Panc1 (cell line): ENCODE data around the gene RABL6. TPM values are rescaled to one million over a fixed set of nuclear protein-coding genes. Genes with fewer than 3 reads are reported as not detected.

Experiments used
- ATAC-seq: fragments of 200-7000 bp; cut with Tn5 transposase; 2 replicates; pipeline ENCODE4 v1.9.1; 2020; ENCODE audit warnings: mild to moderate bottlenecking, moderate library complexity
- BruUV-seq: library from RNA; stranded (reverse); fragments of 400-500 nt; replicated peaks from 2 replicates; lab custom pipeline; 2021; lab: Mats Ljungman, UMichigan
- CTCF ChIA-PET: fragments of 300-600 bp; sonication (Branson Sonifier 250); formaldehyde crosslinking; loops from one replicate; lab custom pipeline; 2022; ENCODE audit warnings: antibody characterized with exemption; lab: Charles Lee
- POLR2A ChIA-PET: fragments of 300-600 bp; sonication (Branson Sonifier 250); formaldehyde crosslinking; loops from one replicate; lab custom pipeline; 2022; ENCODE audit warnings: antibody characterized with exemption; lab: Charles Lee
- DNase-seq: peaks from one replicate; pipeline ENCODE4 v3.0.0-alpha.2; 2010; ENCODE audit warnings: low read depth, low spot score
- H3K27ac ChIP-seq: 2 replicates; pipeline ENCODE4 v1.5.1; 2011; ENCODE audit warnings: mild to moderate bottlenecking, low read length, inconsistent platforms
- H3K27me3 ChIP-seq: fragments of 200-500 bp; sonication (Bioruptor generic); 2 replicates; pipeline ENCODE4 v1.6.0; 2014; ENCODE audit warnings: low read length, inconsistent platforms; ENCODE audit not compliant: control insufficient read depth, insufficient read depth
- H3K36me3 ChIP-seq: fragments of 200-500 bp; sonication (Bioruptor generic); 2 replicates; pipeline ENCODE4 v1.5.1; 2014; ENCODE audit warnings: inconsistent platforms, mild to moderate bottlenecking, low read length, moderate library complexity; ENCODE audit not compliant: control insufficient read depth, insufficient read depth
- H3K4me1 ChIP-seq: 2 replicates; pipeline ENCODE4 v1.5.1; 2011; ENCODE audit warnings: inconsistent platforms, mild to moderate bottlenecking, low read length, moderate library complexity; ENCODE audit not compliant: control insufficient read depth, insufficient read depth
- H3K4me3 ChIP-seq, 2 experiments: 2 replicates each; pipeline ENCODE4 v1.5.1; 2011 to 2012; ENCODE audit warnings: low read depth in 2 of 2, low read length in 2 of 2, mild to moderate bottlenecking in 2 of 2, inconsistent platforms in 1 of 2, moderate library complexity in 1 of 2
- H3K9me3 ChIP-seq: fragments of 200-500 bp; sonication (Bioruptor generic); 2 replicates; pipeline ENCODE4 v1.5.1; 2014; ENCODE audit warnings: low read depth, mild to moderate bottlenecking, inconsistent platforms, low read length, moderate library complexity; ENCODE audit not compliant: control insufficient read depth, insufficient read depth
- POLR2AphosphoS5 ChIP-seq: IDR thresholded peaks from 2 replicates; pipeline ENCODE4 v1.6.1; 2012; ENCODE audit warnings: mild to moderate bottlenecking, low read depth, low read length, moderate library complexity
- SIN3A ChIP-seq: IDR thresholded peaks from 2 replicates; pipeline ENCODE4 v1.6.1; 2012; ENCODE audit warnings: low read depth, mild to moderate bottlenecking, low read length, moderate library complexity, borderline replicate concordance; ENCODE audit not compliant: insufficient read depth
- TCF7L2 ChIP-seq: IDR thresholded peaks from 2 replicates; pipeline ENCODE4 v1.6.1; 2011; ENCODE audit warnings: mild to moderate bottlenecking, low read depth, low read length, inconsistent platforms
- in situ Hi-C: cut with HindIII; loops from 2 replicates; pipeline ENCODE4 v1.10.0; 2016; ENCODE audit warnings: low sequenced_read_pairs, low pct_unique_long_range_greater_than_20kb
- intact Hi-C: fragments of 100-400 bp; cut with micrococcal nuclease; formaldehyde crosslinking; loops from one replicate; pipeline ENCODE4 v1.10.0; 2022; ENCODE audit not compliant: unreplicated experiment
- total RNA-seq: library from RNA; stranded (reverse); gene quantifications from one replicate; pipeline ENCODE4 v1.2.1, GENCODE V29; 2021; ENCODE audit not compliant: unreplicated experiment
- TF ChIP-seq, protein P1 (sequence below): fragments of 450-650 bp; IDR thresholded peaks from 2 replicates; pipeline ENCODE4 v1.5.1; 2017; ENCODE audit warnings: mild to moderate bottlenecking
- TF ChIP-seq, protein P2 (sequence below), 2 experiments: IDR thresholded peaks; 2 replicates each; pipeline ENCODE4 v1.6.1; 2011 to 2012; ENCODE audit warnings: low read depth in 2 of 2, control low read depth in 1 of 2, low read length in 1 of 2, mild to moderate bottlenecking in 1 of 2, moderate library complexity in 1 of 2; ENCODE audit not compliant: insufficient read depth in 1 of 2

Gene RABL6
- total RNA-seq, 1 experiment from 2014 or later: 106 TPM

GRCh38 chr9:136762221-136762691 lies 45.5 kb upstream of the RABL6 start:
- Histone ChIP-seq H3K36me3 (no peaks in the 10 kb centered on the region), H3K27me3 (no peaks in the 10 kb centered on the region), H3K4me3 (no peak overlapping the region), H3K4me1 (peaks cover 3% of the 10 kb centered on the region; the same call in 1 of the 2 replicates), H3K9me3 (no peaks in the 10 kb centered on the region), H3K27ac (no peak overlapping the region)
- BruUV-seq: no TSS peak
- intact Hi-C loops (no loop called here), in situ Hi-C loops (no loop called here)
- DNase-seq: no peak
- ATAC-seq: no peak
- ChIA-PET CTCF (interaction anchor here (0.6 to 0.8 kb wide), 2 partner anchors 277 to 455 kb away, joined by 3 to 5 read pairs; no protein-coding TSS in a partner anchor), POLR2A (no interaction called here)
- TF ChIP-seq TCF7L2 (no peak), POLR2AphosphoS5 (no peak), SIN3A (no peak)
- TF ChIP-seq, protein P1, sequence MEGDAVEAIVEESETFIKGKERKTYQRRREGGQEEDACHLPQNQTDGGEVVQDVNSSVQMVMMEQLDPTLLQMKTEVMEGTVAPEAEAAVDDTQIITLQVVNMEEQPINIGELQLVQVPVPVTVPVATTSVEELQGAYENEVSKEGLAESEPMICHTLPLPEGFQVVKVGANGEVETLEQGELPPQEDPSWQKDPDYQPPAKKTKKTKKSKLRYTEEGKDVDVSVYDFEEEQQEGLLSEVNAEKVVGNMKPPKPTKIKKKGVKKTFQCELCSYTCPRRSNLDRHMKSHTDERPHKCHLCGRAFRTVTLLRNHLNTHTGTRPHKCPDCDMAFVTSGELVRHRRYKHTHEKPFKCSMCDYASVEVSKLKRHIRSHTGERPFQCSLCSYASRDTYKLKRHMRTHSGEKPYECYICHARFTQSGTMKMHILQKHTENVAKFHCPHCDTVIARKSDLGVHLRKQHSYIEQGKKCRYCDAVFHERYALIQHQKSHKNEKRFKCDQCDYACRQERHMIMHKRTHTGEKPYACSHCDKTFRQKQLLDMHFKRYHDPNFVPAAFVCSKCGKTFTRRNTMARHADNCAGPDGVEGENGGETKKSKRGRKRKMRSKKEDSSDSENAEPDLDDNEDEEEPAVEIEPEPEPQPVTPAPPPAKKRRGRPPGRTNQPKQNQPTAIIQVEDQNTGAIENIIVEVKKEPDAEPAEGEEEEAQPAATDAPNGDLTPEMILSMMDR: no peak
- TF ChIP-seq, protein P2, sequence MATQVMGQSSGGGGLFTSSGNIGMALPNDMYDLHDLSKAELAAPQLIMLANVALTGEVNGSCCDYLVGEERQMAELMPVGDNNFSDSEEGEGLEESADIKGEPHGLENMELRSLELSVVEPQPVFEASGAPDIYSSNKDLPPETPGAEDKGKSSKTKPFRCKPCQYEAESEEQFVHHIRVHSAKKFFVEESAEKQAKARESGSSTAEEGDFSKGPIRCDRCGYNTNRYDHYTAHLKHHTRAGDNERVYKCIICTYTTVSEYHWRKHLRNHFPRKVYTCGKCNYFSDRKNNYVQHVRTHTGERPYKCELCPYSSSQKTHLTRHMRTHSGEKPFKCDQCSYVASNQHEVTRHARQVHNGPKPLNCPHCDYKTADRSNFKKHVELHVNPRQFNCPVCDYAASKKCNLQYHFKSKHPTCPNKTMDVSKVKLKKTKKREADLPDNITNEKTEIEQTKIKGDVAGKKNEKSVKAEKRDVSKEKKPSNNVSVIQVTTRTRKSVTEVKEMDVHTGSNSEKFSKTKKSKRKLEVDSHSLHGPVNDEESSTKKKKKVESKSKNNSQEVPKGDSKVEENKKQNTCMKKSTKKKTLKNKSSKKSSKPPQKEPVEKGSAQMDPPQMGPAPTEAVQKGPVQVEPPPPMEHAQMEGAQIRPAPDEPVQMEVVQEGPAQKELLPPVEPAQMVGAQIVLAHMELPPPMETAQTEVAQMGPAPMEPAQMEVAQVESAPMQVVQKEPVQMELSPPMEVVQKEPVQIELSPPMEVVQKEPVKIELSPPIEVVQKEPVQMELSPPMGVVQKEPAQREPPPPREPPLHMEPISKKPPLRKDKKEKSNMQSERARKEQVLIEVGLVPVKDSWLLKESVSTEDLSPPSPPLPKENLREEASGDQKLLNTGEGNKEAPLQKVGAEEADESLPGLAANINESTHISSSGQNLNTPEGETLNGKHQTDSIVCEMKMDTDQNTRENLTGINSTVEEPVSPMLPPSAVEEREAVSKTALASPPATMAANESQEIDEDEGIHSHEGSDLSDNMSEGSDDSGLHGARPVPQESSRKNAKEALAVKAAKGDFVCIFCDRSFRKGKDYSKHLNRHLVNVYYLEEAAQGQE (IDR thresholded peaks at IDR 0.05; ENCODE audit: insufficient read depth in 1 of 2, low read depth in 2 of 2, low read length in 1 of 2): no peak

GRCh38 chr9:136762915-136763648 lies 44.7 kb upstream of the RABL6 start:
- peak; percentile 61 for ATAC-seq
- Histone ChIP-seq H3K36me3 (no peaks in the 10 kb centered on the region), H3K9me3 (no peaks in the 10 kb centered on the region), H3K4me1 (peaks cover 3% of the 10 kb centered on the region; the same call in 1 of the 2 replicates), H3K27me3 (no peaks in the 10 kb centered on the region), H3K27ac (no peak overlapping the region), H3K4me3 (no peak overlapping the region)
- ChIA-PET CTCF (interaction anchor here (0.5 to 0.8 kb wide), 3 partner anchors 27 to 454 kb away, joined by 3 to 6 read pairs (median 5); no protein-coding TSS in a partner anchor), POLR2A (no interaction called here)
- intact Hi-C loops: no loop called here
- no TSS peak for BruUV-seq
- in situ Hi-C loops: no loop called here
- no peak for DNase-seq
- no peak for TF ChIP-seq SIN3A
- no peak for TF ChIP-seq POLR2AphosphoS5
- TF ChIP-seq, protein P1: peak; percentile 22; the same call in 1 of the 2 replicates
- TF ChIP-seq, protein P2 (IDR thresholded peaks at IDR 0.05; ENCODE audit: insufficient read depth in 1 of 2, low read depth in 2 of 2, low read length in 1 of 2): no peak
- no peak for TF ChIP-seq TCF7L2
